Cardiac muscle cell (in vitro differentiated cells and primary cell): ENCODE data around the gene ARHGDIA. TPM values are rescaled to one million over a fixed set of nuclear protein-coding genes. Genes with fewer than 3 reads are reported as not detected.

Source experiments
- DNase-seq, 2 donors: peaks; one replicate each; pipeline versions ENCODE4 v3.0.0 to v3.0.0-alpha.2; 2010 to 2017; ENCODE audit warnings: low read depth in 1 of 2, low spot score in 1 of 2
- H3K27ac ChIP-seq: fragments of 200-600 bp; sonication (generic); 2 replicates; pipeline ENCODE4 v1.5.1; 2016
- H3K27me3 ChIP-seq: fragments of 200-600 bp; sonication (generic); 2 replicates; pipeline ENCODE4 v1.6.0; 2016; ENCODE audit warnings: control low read depth
- H3K36me3 ChIP-seq: fragments of 200-600 bp; sonication (generic); 2 replicates; pipeline ENCODE4 v1.5.1; 2016; ENCODE audit warnings: control low read depth
- H3K4me1 ChIP-seq: fragments of 200-600 bp; sonication (generic); 2 replicates; pipeline ENCODE4 v1.8.1; 2017; ENCODE audit warnings: low read depth, mild to moderate bottlenecking, mixed run types
- H3K4me3 ChIP-seq: fragments of 200-600 bp; sonication (generic); 2 replicates; pipeline ENCODE4 v1.5.1; 2016; ENCODE audit warnings: mild to moderate bottlenecking
- H3K9me3 ChIP-seq: fragments of 200-600 bp; sonication (generic); 2 replicates; pipeline ENCODE4 v1.5.1; 2017; ENCODE audit warnings: low read depth, mild to moderate bottlenecking, control low read depth
- CTCF ChIP-seq: IDR thresholded peaks from 2 replicates; pipeline ENCODE4 v1.5.1; 2012; ENCODE audit warnings: low read depth, mild to moderate bottlenecking, low read length
- polyA plus RNA-seq: library from polyadenylated mRNA; unstranded; fragments of >200 nt; fragmentation: Nextera tagmentation; extraction: Ambion mirVana; gene quantifications from 2 replicates; pipeline ENCODE4 v1.2.1, GENCODE V29; 2016
- total RNA-seq: library from RNA; depleted of rRNA; stranded (reverse); fragments of >200 nt; gene quantifications from 2 replicates; pipeline ENCODE4 v1.2.3, GENCODE V29; 2016

The ARHGDIA gene
- total and polyA plus RNA-seq, 2 experiments from 2014 or later = 101 to 163 TPM

GRCh38 chr17:81907219-81908145, 36.3 kb upstream of the ARHGDIA start:
- no peak for DNase-seq
- Histone ChIP-seq H3K27me3 (peaks cover 4% of the 10 kb centered on the region), H3K9me3 (no peaks in the 10 kb centered on the region), H3K4me3 (no peak overlapping the region), H3K27ac (no peak overlapping the region), H3K36me3 (peaks cover 12% of the 10 kb centered on the region), H3K4me1 (peaks cover 8% of the 10 kb centered on the region)
- TF ChIP-seq CTCF = no peak

GRCh38 chr17:81906476-81907218, 35.5 kb upstream of the ARHGDIA start:
- Histone ChIP-seq H3K4me1 (peaks cover 8% of the 10 kb centered on the region), H3K36me3 (peaks cover 12% of the 10 kb centered on the region), H3K4me3 (no peak overlapping the region), H3K9me3 (no peaks in the 10 kb centered on the region), H3K27me3 (peaks cover 11% of the 10 kb centered on the region), H3K27ac (no peak overlapping the region)
- DNase-seq = no peak
- no peak for TF ChIP-seq CTCF

GRCh38 chr17:81905993-81906392, 34.9 kb upstream of the ARHGDIA start:
- Histone ChIP-seq H3K4me3 (no peak overlapping the region), H3K36me3 (peaks cover 12% of the 10 kb centered on the region), H3K9me3 (no peaks in the 10 kb centered on the region), H3K4me1 (peaks cover 8% of the 10 kb centered on the region), H3K27ac (no peak overlapping the region), H3K27me3 (peaks cover 17% of the 10 kb centered on the region)
- no peak for TF ChIP-seq CTCF
- no peak for DNase-seq

- Histone ChIP-seq H3K4me1 (peaks cover 8% of the 10 kb centered on the region), H3K27me3 (peaks cover 18% of the 10 kb centered on the region), H3K36me3 (peaks cover 12% of the 10 kb centered on the region), H3K9me3 (no peaks in the 10 kb centered on the region), H3K27ac (no peak overlapping the region), H3K4me3 (no peak overlapping the region)
- DNase-seq = no peak
- TF ChIP-seq CTCF = no peak
Observed at GRCh38 chr17:81905424-81905875, 34.3 kb upstream of the ARHGDIA start.

GRCh38 chr17:81904600-81905423, 33.7 kb upstream of the ARHGDIA start:
- DNase-seq = no peak
- TF ChIP-seq CTCF = no peak
- Histone ChIP-seq H3K4me1 (peaks cover 3% of the 10 kb centered on the region), H3K36me3 (peaks cover 12% of the 10 kb centered on the region), H3K9me3 (no peaks in the 10 kb centered on the region), H3K27me3 (peaks cover 18% of the 10 kb centered on the region), H3K27ac (no peak overlapping the region), H3K4me3 (no peak overlapping the region)
